Middle frontal gyrus (tissue), 1 donor: ENCODE results near the gene CD2.

ENCODE experiments used
- DNase-seq: peaks from one replicate; pipeline ENCODE4 v3.0.0-alpha.2; 2015; ENCODE audit warnings: low spot score; ENCODE audit errors: extremely low spot score

CD2 gene

GRCh38 chr1:116754198-116754977, at the start of gene CD2:
CD2 (plus strand) TSS chr1:116754430; CDS start chr1:116754493, 63 bp downstream.
- DNase-seq = no peak

GRCh38 chr1:116706123-116706522, 48.1 kb upstream of the CD2 start:
- no peak for DNase-seq

DNA sequence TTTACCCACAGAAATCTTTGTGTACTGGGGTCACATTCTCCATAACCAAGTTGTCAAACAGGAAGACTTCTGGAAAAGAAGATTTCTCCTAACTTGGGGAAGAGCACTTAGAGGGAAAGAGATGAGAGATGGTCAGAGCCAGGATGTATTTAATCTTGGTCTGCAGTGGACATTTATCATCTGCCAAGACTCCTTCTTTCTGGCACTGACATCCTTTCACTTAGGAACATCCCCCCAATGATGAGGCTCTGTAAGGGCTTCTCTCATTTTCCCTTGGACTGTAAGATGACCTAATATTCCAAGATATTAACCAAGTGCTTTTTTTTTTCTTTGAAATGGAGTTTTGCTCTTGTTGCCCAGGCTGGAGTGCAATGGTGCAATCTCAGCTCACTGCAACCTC, 47.4 kb upstream of the CD2 start:
- DNase-seq = no peak

GRCh38 chr1:116708255-116708900, 45.9 kb upstream of the CD2 start:
- no peak for DNase-seq

- no peak for DNase-seq
These were observed 44.5 kb upstream of the CD2 start for GRCh38 chr1:116709666-116710167.

DNA sequence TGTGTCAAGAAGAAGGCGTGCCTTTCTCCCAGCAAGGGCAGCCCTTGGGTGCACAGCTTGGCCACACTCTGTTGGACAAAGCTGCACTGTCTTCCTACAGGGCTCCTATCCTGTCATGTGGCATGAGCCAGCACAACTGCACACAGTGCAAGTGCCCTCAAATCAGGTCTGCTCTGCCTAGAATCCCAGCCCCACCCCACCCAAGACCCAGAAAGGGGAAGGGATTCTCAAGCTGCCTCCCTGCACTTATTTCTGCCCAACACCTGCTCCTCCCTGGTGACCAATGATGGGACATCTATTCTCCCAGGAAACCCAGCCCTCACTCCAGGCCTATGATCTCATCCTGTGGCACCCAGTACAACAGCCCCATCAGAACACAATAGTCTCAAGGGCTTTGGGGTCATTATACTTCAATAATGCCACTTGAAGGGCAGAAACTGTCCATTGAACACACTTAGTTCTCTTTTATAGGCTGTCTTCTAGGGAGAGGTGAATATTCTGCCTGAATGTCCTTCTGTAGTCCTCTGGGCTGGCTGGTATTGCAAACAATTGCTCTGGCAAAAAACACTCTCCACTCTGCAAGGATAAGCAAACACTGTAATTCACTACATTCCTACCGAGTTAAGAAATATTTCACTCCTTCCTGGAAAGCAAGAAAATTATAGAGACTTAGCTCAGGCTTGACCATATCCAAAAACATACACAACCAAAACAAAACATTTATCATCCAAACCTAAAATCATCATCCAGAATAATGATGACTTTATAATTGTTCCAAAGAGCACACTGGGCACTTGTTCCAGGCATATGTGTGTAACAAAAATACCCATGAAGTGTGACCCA, 43.6 kb upstream of the CD2 start:
- no peak for DNase-seq

GRCh38 chr1:116711263-116711840, 42.9 kb upstream of the CD2 start:
- DNase-seq = no peak

DNA sequence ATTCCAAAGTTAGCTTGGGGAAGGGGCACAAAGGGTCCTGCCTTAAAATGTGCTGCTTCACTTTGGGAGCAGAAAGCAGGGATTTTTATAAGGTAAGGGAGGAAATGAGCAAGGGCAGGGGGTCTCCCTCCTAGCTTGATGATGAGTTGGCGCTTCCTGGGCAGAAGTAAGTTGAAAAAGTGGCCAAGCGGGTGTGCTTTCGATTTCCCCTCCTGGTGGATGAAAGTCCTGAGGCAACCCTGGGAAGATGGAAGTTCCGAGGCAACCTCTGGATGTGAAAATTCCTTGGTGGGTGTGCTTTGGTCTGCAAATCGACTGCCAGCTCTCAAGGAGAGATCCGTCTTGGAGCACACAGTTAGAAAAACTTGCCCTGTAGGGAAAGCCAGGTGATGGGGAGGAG, 41.7 kb upstream of the CD2 start:
- DNase-seq = no peak

- no peak for DNase-seq
These were observed 40.8 kb upstream of the CD2 start for GRCh38 chr1:116713474-116713873.

- DNase-seq = no peak
These were observed 37.8 kb upstream of the CD2 start for GRCh38 chr1:116716391-116716790.

- DNase-seq = no peak
These were observed 36.9 kb upstream of the CD2 start for GRCh38 chr1:116717318-116717717.

DNA sequence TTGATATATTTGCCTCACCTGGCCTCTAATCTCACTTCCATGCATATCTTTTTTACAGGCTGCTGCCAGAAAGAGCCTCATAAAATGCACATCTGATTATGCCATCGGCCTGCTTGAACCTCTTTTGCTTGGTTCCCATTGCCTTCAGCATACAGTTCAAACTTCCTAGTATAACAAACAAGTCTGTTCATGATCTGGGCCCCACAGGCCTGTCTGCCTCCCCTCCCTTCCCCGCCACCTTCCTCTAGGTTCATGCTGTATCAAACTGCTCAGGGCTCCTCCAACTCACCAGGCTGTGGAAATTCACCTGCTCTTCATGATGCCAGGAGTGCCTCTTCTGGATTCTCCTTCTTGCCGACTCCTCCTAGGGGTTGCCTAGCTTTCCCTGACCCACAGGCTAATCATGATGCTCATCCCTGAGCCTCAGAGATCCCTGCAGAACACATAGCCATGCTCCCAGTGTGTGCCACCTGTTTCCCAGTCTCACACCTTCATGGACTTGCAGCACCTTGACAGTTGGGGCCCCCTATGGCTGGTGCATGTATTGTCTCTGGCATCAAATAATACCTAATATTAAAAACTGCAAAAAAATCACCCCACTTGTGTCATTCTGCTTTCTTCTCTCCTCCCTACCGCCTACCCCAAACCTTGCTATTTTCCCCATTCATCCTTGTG, 33.7 kb upstream of the CD2 start:
- no peak for DNase-seq

DNA sequence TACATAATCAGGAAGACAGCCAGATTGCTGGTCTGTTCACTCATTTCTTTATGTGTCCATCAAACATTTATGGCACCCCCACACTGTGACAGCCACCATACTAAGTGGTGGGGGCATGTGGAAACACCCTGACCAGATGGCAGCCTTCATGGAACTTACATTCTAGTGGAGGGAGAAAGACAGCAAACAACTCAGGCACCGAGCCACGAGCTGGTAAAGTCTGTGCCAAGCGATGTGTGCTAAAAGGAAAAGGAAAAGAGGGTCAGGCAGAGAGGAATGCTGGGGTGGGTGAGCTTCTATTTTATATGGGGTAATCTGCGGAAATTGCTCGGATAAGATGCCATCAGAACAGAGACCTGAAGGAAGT, 33.2 kb upstream of the CD2 start:
- DNase-seq = no peak

DNA sequence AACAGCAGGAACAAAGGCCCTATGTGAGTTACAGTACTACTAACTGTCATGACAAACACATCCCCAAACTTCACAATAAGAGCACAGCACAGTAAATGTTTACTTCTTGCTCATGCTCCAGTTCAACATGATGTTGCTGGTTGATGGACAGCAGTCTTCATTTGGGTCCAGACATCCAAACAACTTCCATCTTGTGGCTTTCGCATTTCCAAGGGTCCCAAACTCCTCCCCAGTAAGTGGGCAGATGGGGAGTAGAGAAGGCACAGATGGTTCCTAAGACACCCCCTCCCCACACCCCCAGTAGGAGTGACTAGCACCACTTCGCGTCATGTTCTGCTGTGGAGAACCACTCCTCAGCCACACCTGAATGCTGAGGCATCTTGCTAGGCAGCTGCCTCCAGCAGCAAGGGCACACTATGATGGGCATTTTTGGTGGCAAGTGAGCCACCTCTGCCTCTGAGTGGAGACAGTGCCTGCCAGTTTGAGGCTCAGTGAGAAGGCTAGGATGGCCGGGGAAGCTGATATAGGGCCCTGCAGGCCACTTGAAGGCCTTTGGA, 32.7 kb upstream of the CD2 start:
- DNase-seq = no peak

DNA sequence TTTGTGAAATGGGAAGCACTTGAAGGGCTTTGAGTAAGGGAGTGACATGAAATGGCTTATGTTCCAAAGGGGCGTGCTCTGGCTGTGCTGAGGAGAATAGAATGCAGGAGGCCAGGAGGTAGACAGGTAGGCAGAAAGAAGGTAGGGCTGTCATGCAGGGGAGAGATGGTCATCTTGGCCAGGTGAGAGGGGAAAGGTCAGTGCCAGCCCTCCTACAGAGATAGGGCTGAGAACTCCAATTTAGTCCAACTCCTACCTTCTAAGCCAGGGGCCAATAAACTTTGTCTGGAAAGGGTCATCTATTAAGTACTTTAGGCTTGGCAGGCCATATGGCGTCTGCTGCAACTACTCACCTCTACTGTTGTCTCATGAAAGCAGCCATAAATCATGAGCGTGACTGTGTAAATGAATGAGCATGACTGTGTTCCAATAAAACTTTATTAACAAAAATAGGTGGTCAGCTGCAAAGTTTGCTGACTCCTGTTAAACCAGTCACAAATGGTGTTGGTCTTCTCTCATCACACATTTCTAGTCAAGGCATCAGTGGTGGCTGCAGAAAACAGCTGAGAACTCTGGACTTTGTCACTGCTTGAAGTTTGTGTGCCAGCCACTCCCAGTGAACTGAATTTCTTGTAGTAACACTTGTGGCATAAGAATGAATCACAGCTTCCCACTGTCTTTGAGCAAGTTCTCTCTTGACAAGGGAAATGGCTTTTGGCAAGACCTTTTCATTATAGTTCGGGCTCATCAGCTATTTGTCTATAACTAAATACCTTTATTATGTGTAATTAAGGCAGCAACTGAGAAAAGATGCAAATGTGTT, 32.0 kb upstream of the CD2 start:
- no peak for DNase-seq

DNA sequence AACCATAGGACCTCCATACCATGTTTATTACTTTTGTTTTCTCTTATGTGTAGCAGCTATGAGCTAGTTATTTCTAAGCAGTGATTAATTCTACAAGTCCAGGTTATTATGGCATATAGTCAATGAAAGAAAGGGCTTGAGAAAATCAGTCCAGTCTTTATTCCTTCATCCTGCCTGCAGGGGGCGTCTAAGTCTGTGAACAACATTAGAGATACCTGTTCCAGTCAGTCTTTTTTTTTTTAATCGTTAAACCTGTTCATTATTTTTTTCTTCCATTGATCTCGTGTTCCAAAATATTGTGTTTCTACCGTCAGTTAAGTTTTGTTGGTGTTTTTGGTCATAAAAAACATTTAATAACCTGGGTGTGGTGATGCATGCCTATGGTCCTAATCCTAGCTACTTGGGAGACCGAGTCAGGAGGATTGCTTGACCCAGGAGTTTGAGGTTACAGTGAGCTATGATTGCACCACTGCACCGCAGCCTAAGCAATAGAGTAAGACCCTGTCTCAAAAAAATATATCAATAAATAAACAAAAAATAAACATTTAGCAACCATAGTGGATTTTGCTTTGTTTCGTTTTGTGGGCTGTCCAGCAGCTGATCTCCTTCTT, 29.4 kb upstream of the CD2 start:
- no peak for DNase-seq

DNA sequence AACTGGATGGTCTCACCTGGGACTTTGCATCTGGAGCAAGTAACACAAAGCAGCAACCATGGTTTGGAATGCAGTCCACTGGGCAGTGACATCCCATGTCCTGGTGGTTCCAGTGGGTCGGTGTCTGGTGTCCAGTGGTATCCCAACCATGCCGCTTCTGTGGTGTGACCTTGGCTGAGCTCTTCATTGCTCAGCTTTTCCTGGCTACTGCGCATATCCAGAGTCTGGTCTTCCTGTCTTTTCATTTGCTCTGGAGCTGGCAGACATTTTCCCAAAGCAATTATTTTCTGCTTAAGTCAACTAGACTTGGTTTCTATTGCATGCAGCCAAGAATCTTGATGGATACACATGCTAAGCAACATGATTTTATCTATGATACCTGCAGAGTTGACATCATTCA, 28.4 kb upstream of the CD2 start:
- DNase-seq = no peak

GRCh38 chr1:116726872-116727820, 27.1 kb upstream of the CD2 start:
- no peak for DNase-seq
